ENCODE results near the gene BTBD9.

BTBD9 gene

DNA sequence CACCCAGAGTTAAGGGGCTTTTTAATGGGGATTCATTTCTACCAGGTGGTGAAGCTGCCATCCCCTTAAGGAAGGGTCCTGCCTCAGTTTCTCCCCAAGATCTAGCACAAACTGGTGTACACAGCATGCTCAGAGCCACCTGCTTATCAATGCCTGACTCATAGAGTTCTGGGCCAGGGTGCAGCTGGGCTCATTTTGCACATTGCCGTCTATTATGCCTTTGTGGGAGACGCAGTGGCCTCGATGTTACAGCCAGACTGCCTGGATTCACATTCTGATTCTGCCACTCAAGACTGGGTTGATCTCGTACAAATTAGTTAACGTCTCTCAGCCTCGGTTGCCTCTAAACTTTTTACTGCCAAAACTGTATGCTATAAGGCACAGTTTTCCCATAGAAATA lies 454.5 kb downstream of the BTBD9 start:
- Histone ChIP-seq H3K9me3 (ENCODE audit: control insufficient read depth, low read depth, low read length) (no peaks in the 10 kb centered on the region), H3K36me3 (ENCODE audit: control insufficient read depth, low read depth, low read length) (no peaks in the 10 kb centered on the region), H3K27me3 (ENCODE audit: control insufficient read depth, insufficient read depth, low read length) (no peaks in the 10 kb centered on the region), H3K9ac (ENCODE audit: low read length) (no peak overlapping the region), H3K4me3 (ENCODE audit: low read length) (no peak overlapping the region), H3K4me1 (ENCODE audit: control insufficient read depth, low read depth, low read length) (peaks cover 8% of the 10 kb centered on the region), H3K27ac (ENCODE audit: low read length) (no peak overlapping the region)

DNA sequence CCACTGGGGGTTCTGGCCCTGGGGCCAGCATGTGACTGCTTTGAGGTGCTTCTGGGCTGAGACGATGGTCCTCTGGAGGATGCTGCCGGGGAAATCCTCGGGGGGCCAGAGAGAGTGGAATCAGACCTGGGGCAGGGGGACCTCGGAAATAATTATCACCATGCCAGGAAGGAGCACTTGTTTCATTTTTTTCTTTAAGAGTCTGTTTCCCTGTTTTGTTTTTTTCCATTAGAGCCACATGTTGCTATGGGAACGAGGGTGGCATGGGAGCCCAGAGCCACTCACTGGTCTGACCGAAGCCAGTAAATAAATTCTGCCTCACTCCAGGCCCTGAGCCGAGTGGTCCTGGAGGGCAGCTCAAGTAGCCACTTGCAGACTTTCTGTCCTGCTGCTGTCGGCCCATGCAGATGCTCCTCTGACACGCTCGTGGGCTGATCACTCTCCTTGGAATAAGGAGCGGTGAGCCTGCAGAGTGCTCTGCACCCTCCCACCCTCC lies 455.1 kb downstream of the BTBD9 start:
- Histone ChIP-seq H3K9ac (ENCODE audit: low read length) (no peak overlapping the region), H3K27ac (ENCODE audit: low read length) (no peak overlapping the region), H3K4me1 (ENCODE audit: control insufficient read depth, low read depth, low read length) (peaks cover 8% of the 10 kb centered on the region), H3K4me3 (ENCODE audit: low read length) (no peak overlapping the region), H3K9me3 (ENCODE audit: control insufficient read depth, low read depth, low read length) (no peaks in the 10 kb centered on the region), H3K36me3 (ENCODE audit: control insufficient read depth, low read depth, low read length) (no peaks in the 10 kb centered on the region), H3K27me3 (ENCODE audit: control insufficient read depth, insufficient read depth, low read length) (no peaks in the 10 kb centered on the region)

DNA sequence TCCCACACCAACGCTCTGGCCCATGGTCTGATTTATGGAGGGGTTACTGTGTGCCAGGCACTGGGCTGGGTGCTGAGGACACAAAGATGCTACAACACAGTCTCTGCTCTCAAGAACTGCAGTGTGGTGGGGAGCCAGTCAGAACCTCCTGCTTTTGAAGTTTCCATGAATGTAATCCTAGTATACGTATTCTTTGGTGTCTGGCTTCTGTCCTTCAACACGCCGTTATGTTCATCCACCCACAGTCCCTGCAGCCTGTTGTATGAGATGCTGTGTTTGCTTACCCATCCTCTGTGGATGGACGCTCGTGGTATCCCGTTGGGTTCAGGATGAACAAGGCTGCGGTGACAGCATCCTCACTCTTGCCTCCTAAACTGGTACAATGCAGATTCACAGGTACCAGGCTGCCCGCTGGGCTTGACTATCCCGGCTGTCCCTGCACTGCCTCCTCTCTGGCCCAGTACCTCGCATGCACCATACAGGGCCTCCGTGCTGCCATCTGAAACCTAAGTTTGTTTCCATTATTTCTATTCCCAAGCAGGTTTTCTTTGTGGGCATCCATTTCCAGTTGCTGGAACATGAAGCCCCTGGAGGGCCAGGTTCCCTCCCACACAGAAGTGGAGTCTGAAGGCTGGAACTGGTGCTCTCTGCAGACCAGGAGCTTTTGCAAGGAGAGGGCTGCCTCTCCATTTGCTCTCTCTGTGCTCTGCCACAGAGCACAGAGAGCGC lies 455.7 kb downstream of the BTBD9 start:
- Histone ChIP-seq H3K9me3 (ENCODE audit: control insufficient read depth, low read depth, low read length) (no peaks in the 10 kb centered on the region), H3K27me3 (ENCODE audit: control insufficient read depth, insufficient read depth, low read length) (no peaks in the 10 kb centered on the region), H3K36me3 (ENCODE audit: control insufficient read depth, low read depth, low read length) (no peaks in the 10 kb centered on the region), H3K4me1 (ENCODE audit: control insufficient read depth, low read depth, low read length) (peaks cover 8% of the 10 kb centered on the region), H3K4me3 (ENCODE audit: low read length) (no peak overlapping the region), H3K9ac (ENCODE audit: low read length) (no peak overlapping the region), H3K27ac (ENCODE audit: low read length) (no peak overlapping the region)

- Histone ChIP-seq H3K4me3 (ENCODE audit: low read length) (no peak overlapping the region), H3K4me1 (ENCODE audit: control insufficient read depth, low read depth, low read length) (peaks cover 3% of the 10 kb centered on the region), H3K9me3 (ENCODE audit: control insufficient read depth, low read depth, low read length) (no peaks in the 10 kb centered on the region), H3K9ac (ENCODE audit: low read length) (no peak overlapping the region), H3K27ac (ENCODE audit: low read length) (no peak overlapping the region), H3K27me3 (ENCODE audit: control insufficient read depth, insufficient read depth, low read length) (no peaks in the 10 kb centered on the region), H3K36me3 (ENCODE audit: control insufficient read depth, low read depth, low read length) (no peaks in the 10 kb centered on the region)
Measured at GRCh38 chr6:38182426-38182825, 457.3 kb downstream of the BTBD9 start.

DNA sequence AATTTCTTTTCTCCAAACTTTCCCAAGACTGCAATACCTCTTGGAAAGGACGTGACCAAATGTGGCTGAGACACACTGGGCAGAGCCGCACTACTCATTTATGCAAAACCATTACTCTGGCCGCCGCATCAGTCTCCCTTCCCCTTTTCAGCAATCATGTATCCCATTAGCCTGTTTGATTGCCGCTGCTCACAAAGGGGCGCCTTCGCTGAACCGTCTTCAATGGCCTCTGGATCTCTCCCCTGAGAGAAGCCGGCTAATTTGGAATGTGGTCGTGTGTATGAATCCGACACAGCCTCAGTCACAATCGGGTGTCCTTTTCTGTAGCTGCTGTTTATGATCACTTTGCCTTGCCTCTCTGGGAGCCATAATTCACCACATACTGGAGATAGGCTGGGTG lies 459.1 kb downstream of the BTBD9 start:
- H3K27me3 ChIP-seq (ENCODE audit: control insufficient read depth, insufficient read depth, low read length) = no peaks in the 10 kb centered on the region
- no peaks in the 10 kb centered on the region for H3K36me3 ChIP-seq (ENCODE audit: control insufficient read depth, low read depth, low read length)
- peaks cover 4% of the 10 kb centered on the region for H3K4me1 ChIP-seq (ENCODE audit: control insufficient read depth, low read depth, low read length)
- H3K9ac ChIP-seq (ENCODE audit: low read length) = no peak overlapping the region
- no peaks in the 10 kb centered on the region for H3K9me3 ChIP-seq (ENCODE audit: control insufficient read depth, low read depth, low read length)
- H3K27ac ChIP-seq (ENCODE audit: low read length) = no peak overlapping the region
- no peak overlapping the region for H3K4me3 ChIP-seq (ENCODE audit: low read length)

DNA sequence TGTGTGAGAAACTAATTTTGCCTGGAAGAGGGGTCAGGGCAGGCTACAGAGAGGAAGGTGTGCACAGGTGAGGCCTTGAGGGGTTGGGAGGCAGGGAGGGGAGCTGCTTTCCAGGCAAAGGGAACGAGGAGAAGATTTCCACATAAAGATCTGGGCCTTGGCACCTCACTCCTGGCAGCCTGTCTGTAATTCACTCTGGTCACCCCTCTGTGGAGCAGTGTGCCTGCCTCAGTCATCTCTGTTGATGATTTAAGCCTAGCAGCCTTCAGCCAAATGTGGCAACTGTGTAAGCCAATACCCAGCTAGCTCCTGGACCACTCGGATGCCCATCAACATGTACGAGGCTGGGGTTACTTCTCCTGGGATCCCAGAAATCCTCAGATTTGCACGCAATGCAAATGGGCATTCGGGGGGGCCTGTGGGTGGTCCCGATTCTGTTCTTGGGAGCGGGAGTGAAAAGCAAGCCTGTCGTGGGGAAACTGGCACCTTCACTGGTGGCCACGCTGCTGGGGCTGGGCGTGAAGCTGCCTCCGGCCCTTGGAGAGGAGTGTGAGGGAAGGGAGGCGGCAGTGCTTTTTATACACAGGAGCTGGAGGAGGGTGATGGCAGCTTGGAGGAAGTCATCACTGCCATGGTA lies 459.8 kb downstream of the BTBD9 start:
- no peak overlapping the region for H3K4me3 ChIP-seq (ENCODE audit: low read length)
- no peak overlapping the region for H3K27ac ChIP-seq (ENCODE audit: low read length)
- no peak overlapping the region for H3K9ac ChIP-seq (ENCODE audit: low read length)
- no peaks in the 10 kb centered on the region for H3K27me3 ChIP-seq (ENCODE audit: control insufficient read depth, insufficient read depth, low read length)
- H3K36me3 ChIP-seq (ENCODE audit: control insufficient read depth, low read depth, low read length) = no peaks in the 10 kb centered on the region
- no peaks in the 10 kb centered on the region for H3K9me3 ChIP-seq (ENCODE audit: control insufficient read depth, low read depth, low read length)
- peaks cover 4% of the 10 kb centered on the region for H3K4me1 ChIP-seq (ENCODE audit: control insufficient read depth, low read depth, low read length)

GRCh38 chr6:38179300-38179699 lies 460.4 kb downstream of the BTBD9 start:
- H3K9me3 ChIP-seq (ENCODE audit: control insufficient read depth, low read depth, low read length) = no peaks in the 10 kb centered on the region

GRCh38 chr6:38178584-38178886 lies 461.2 kb downstream of the BTBD9 start:
- Histone ChIP-seq H3K9me3 (ENCODE audit: control insufficient read depth, low read depth, low read length) (no peaks in the 10 kb centered on the region), H3K36me3 (ENCODE audit: control insufficient read depth, low read depth, low read length) (no peaks in the 10 kb centered on the region), H3K27ac (ENCODE audit: low read length) (no peak overlapping the region), H3K9ac (ENCODE audit: low read length) (no peak overlapping the region), H3K4me1 (ENCODE audit: control insufficient read depth, low read depth, low read length) (peaks cover 4% of the 10 kb centered on the region), H3K27me3 (ENCODE audit: control insufficient read depth, insufficient read depth, low read length) (no peaks in the 10 kb centered on the region), H3K4me3 (ENCODE audit: low read length) (no peak overlapping the region)

More at GRCh38 chr6:38179300-38179699, 460.4 kb downstream of the BTBD9 start:
- H3K36me3 ChIP-seq (ENCODE audit: control insufficient read depth, low read depth, low read length) = no peaks in the 10 kb centered on the region
- no peaks in the 10 kb centered on the region for H3K27me3 ChIP-seq (ENCODE audit: control insufficient read depth, insufficient read depth, low read length)
- H3K27ac ChIP-seq (ENCODE audit: low read length) = no peak overlapping the region
- H3K4me1 ChIP-seq (ENCODE audit: control insufficient read depth, low read depth, low read length) = peaks cover 4% of the 10 kb centered on the region
- no peak overlapping the region for H3K4me3 ChIP-seq (ENCODE audit: low read length)
- no peak overlapping the region for H3K9ac ChIP-seq (ENCODE audit: low read length)

DNA sequence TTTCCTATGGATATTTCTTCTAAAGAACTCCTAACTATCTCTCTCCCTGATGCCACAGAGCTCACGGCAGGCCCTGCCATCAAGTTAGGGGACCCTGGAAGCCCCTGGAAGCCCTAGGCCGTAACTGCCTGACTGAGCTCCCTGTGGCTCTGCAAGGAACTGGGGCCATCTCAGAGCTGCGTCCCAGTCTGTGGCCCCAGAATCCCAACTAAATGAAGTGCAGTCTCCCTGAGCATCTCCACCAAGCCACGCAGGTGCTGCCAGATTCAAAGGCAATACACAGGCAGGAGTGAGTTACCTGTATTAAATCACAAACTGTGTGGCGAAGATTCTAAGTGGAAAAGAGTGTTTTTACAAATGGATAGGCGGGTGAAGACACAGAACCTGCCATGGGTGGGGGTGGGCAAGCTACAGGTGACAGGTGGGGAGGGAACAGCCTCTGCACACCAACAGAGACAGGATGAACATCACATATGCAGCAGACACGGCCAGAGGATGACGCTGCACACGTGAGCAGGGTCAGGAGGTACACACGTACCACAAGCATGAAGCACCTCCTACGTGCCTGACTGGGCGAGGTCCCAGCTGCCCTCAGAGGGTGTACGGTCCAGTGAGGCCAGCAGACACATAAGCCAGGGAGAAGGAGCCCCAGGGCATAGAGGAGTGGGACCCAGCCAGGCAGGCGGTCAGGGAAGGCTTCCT lies 461.7 kb downstream of the BTBD9 start:
- no peaks in the 10 kb centered on the region for H3K36me3 ChIP-seq (ENCODE audit: control insufficient read depth, low read depth, low read length)
- no peaks in the 10 kb centered on the region for H3K9me3 ChIP-seq (ENCODE audit: control insufficient read depth, low read depth, low read length)
- H3K4me3 ChIP-seq (ENCODE audit: low read length) = no peak overlapping the region
- peaks cover 4% of the 10 kb centered on the region for H3K4me1 ChIP-seq (ENCODE audit: control insufficient read depth, low read depth, low read length)
- H3K27ac ChIP-seq (ENCODE audit: low read length) = no peak overlapping the region
- H3K9ac ChIP-seq (ENCODE audit: low read length) = no peak overlapping the region
- H3K27me3 ChIP-seq (ENCODE audit: control insufficient read depth, insufficient read depth, low read length) = no peaks in the 10 kb centered on the region

DNA sequence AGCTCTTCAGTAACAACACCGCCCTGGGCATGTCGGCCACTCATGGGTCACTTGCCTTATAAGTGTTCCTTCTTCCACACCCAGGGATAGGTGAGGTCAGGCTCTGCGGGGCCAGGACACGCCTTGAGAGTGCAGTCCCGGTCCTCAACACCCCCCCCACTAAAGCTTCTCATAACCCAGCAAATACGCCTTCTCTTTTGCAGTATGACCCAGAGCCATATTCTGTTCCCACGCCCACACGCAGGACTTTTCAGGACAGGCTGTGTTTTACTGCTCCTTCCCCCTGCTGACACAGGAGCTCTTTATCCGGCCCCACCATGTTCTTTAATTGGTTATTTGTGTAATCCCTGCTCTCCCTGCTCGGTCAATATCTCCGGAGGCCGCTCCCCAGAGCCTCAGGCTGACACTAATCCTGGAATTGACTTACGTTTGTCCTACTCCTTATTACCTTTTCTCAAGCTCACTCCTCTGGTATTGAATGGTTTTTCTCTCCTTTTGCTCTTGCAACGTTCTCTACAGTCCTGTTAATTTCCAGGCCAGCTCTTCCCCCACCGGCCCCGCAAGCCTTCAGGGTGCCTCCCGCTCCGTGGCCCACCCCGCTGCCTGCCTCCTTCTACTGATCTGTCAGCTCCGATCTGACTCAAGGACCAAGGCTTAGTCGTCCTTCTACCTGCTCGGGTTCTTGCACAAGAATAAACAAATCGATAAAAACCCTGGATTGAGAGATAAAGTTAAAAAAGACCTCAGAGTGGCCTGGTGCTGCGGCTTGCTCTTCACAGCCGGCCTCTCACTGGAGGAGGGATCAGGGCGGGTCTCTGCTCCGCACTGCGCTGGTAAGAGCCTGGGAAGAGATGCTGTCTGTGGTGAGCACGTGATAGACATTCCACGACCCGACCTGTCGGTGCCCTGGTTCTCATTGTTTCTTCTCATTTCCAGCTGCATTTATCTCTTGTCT lies 462.7 kb downstream of the BTBD9 start:
- H3K27ac ChIP-seq (ENCODE audit: low read length) = no peak overlapping the region
- H3K9me3 ChIP-seq (ENCODE audit: control insufficient read depth, low read depth, low read length) = no peaks in the 10 kb centered on the region
- H3K27me3 ChIP-seq (ENCODE audit: control insufficient read depth, insufficient read depth, low read length) = no peaks in the 10 kb centered on the region
- H3K36me3 ChIP-seq (ENCODE audit: control insufficient read depth, low read depth, low read length) = no peaks in the 10 kb centered on the region
- H3K9ac ChIP-seq (ENCODE audit: low read length) = no peak overlapping the region
- H3K4me3 ChIP-seq (ENCODE audit: low read length) = no peak overlapping the region
- H3K4me1 ChIP-seq (ENCODE audit: control insufficient read depth, low read depth, low read length) = peaks cover 4% of the 10 kb centered on the region

GRCh38 chr6:38175786-38176185 lies 463.9 kb downstream of the BTBD9 start:
- no peak overlapping the region for H3K9ac ChIP-seq (ENCODE audit: low read length)
- no peak overlapping the region for H3K4me3 ChIP-seq (ENCODE audit: low read length)
- no peak overlapping the region for H3K27ac ChIP-seq (ENCODE audit: low read length)
- no peaks in the 10 kb centered on the region for H3K27me3 ChIP-seq (ENCODE audit: control insufficient read depth, insufficient read depth, low read length)
- no peaks in the 10 kb centered on the region for H3K36me3 ChIP-seq (ENCODE audit: control insufficient read depth, low read depth, low read length)
- no peaks in the 10 kb centered on the region for H3K9me3 ChIP-seq (ENCODE audit: control insufficient read depth, low read depth, low read length)
- H3K4me1 ChIP-seq (ENCODE audit: control insufficient read depth, low read depth, low read length) = peaks cover 5% of the 10 kb centered on the region
